ENCODE measurements around the gene FBRSL1. TPM values are rescaled to one million over a fixed set of nuclear protein-coding genes. Genes with fewer than 3 reads are reported as not detected.

The FBRSL1 gene
- total and polyA plus RNA-seq, 2 donors (not counting 1 experiment from before 2014, with no cell fraction given), result 62.6 to 112 TPM

DNA sequence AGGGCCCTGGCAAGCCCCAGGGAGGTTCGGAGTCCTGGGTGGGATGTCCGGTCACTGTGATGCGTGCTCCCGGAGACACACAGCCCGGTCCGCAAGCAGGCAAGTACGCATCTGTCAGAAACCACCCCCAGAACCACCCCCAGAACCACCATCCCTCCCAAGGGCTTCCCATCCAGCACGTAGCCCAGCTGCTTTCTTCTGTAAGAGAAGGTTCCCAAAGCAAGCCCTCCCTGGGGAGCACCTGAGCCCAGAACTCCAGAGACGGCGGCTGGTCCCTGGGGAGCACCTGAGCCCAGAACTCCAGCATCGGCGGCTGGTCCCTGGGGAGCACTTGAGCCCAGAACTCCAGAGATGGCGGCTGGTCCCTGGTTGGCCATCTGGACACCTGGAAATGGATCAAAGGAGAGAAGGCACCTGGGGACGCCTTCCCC, 2.6 kb upstream of the FBRSL1 start:
- Mint-ChIP-seq H3K27me3 (no peaks in the 10 kb centered on the region), H3K27ac (peak overlapping the region; percentile 96), H3K9me3 (ENCODE audit: insufficient read depth) (no peaks in the 10 kb centered on the region), H3K4me3 (peak overlapping the region; percentile 54), H3K4me1 (peaks cover 48% of the 10 kb centered on the region)
- ChIA-PET POLR2A (interaction anchor here (0.6 to 0.7 kb wide), 3 partner anchors 10 to 77 kb away, joined by 3 to 4 read pairs (median 3); no protein-coding TSS in a partner anchor), CTCF (interaction anchor here (1.0 to 1.9 kb wide), 2 partner anchors 36 to 72 kb away, joined by 4 to 8 read pairs; no protein-coding TSS in a partner anchor)
- Histone ChIP-seq H3K9me3 (ENCODE audit: control extremely low read depth in 1 of 3, control insufficient read depth in 2 of 3, insufficient read depth in 1 of 3, low read length in 2 of 3) (peaks cover 0 to 10% (median 0%) of the 10 kb centered on the region in 3 donors), H3K79me2 (ENCODE audit: control insufficient read depth, insufficient read depth, low read length) (peaks cover 18% of the 10 kb centered on the region), H4K20me1 (ENCODE audit: control insufficient read depth, insufficient read depth, low read length, poor library complexity, severe bottlenecking) (peaks cover 17% of the 10 kb centered on the region), H3K4me1 (ENCODE audit: control insufficient read depth in 2 of 2, insufficient read depth in 2 of 2, low read length in 2 of 2) (peaks cover 28 to 41% of the 10 kb centered on the region in 2 donors), H2AFZ (ENCODE audit: insufficient read depth, low read depth, low read length, poor library complexity, severe bottlenecking) (no peak overlapping the region), H3K9ac (ENCODE audit: low read length) (no peak overlapping the region), H3K36me3 (replicated peaks in 1 of 2; ENCODE audit: control extremely low read depth in 1 of 2, control insufficient read depth in 1 of 2, extremely low read depth in 1 of 2, insufficient read depth in 2 of 2, low read length in 1 of 2) (peaks cover 0 to 4% of the 10 kb centered on the region in 2 experiments), H3K4me2 (replicated peaks; ENCODE audit: low read depth, low read length, poor library complexity, severe bottlenecking) (peak overlapping the region; percentile 11), H3K27ac (ENCODE audit: low read length in 2 of 2) (peak overlapping the region; percentile 3 to 10), H3K4me3 (ENCODE audit: control extremely low read depth in 1 of 5, extremely low read depth in 1 of 5, insufficient read depth in 1 of 5, low read depth in 2 of 5, low read length in 4 of 5) (no peak overlapping the region), H3K27me3 (replicated peaks in 1 of 4; ENCODE audit: control extremely low read depth in 1 of 4, control insufficient read depth in 3 of 4, insufficient read depth in 4 of 4, low read length in 3 of 4) (no peaks in the 10 kb centered on the region)
- ATAC-seq (ENCODE audit: low read depth), result no peak
- WGBS (ENCODE audit: insufficient coverage), result 80% methylated on average over 11 of the region's 14 CpGs
- intact Hi-C loops (cut with micrococcal nuclease), result loop anchor here (5.0 kb wide), 1 partner anchor 40 kb away; no protein-coding TSS in a partner anchor
- DNase-seq, result peak; percentile 40
- TF ChIP-seq, protein P1, sequence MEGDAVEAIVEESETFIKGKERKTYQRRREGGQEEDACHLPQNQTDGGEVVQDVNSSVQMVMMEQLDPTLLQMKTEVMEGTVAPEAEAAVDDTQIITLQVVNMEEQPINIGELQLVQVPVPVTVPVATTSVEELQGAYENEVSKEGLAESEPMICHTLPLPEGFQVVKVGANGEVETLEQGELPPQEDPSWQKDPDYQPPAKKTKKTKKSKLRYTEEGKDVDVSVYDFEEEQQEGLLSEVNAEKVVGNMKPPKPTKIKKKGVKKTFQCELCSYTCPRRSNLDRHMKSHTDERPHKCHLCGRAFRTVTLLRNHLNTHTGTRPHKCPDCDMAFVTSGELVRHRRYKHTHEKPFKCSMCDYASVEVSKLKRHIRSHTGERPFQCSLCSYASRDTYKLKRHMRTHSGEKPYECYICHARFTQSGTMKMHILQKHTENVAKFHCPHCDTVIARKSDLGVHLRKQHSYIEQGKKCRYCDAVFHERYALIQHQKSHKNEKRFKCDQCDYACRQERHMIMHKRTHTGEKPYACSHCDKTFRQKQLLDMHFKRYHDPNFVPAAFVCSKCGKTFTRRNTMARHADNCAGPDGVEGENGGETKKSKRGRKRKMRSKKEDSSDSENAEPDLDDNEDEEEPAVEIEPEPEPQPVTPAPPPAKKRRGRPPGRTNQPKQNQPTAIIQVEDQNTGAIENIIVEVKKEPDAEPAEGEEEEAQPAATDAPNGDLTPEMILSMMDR (IDR thresholded peaks at IDR 0.05), result no peak
- TF ChIP-seq EZH2 (IDR thresholded peaks at IDR 0.05; ENCODE audit: borderline replicate concordance, insufficient read depth, low read depth, low read length, poor library complexity, severe bottlenecking), result no peak
